DMS79 (cell line): ENCODE data around the gene DZIP1.

Experiments
- DNase-seq: peaks from one replicate; lab custom pipeline; 2025; lab: John Stamatoyannopoulos, UW

The DZIP1 gene

GRCh38 chr13:95642999-95643398 lies 1.5 kb downstream of the DZIP1 start:
- DNase-seq, result no peak

- peak; percentile 33 for DNase-seq
Observed at GRCh38 chr13:95642028-95642621, 2.4 kb downstream of the DZIP1 start.

- DNase-seq, result peak; percentile 80
Observed at GRCh38 chr13:95641291-95642027, 3.0 kb downstream of the DZIP1 start.

- no peak for DNase-seq
Observed at GRCh38 chr13:95636853-95637252, 7.7 kb downstream of the DZIP1 start.

- no peak for DNase-seq
Observed at GRCh38 chr13:95630593-95630992, 13.9 kb downstream of the DZIP1 start.

GRCh38 chr13:95629071-95629470 lies 15.4 kb downstream of the DZIP1 start:
- no peak for DNase-seq

GRCh38 chr13:95628488-95628887 lies 16.0 kb downstream of the DZIP1 start:
- DNase-seq, result no peak

GRCh38 chr13:95627590-95627989 lies 16.9 kb downstream of the DZIP1 start:
- no peak for DNase-seq

GRCh38 chr13:95626768-95627167 lies 17.7 kb downstream of the DZIP1 start:
- no peak for DNase-seq

- peak; percentile 23 for DNase-seq
Observed at GRCh38 chr13:95624020-95624419, 20.5 kb downstream of the DZIP1 start.

- DNase-seq, result no peak
Observed at GRCh38 chr13:95623141-95623540, 21.4 kb downstream of the DZIP1 start.

- no peak for DNase-seq
Observed at GRCh38 chr13:95620825-95621498, 23.5 kb downstream of the DZIP1 start.

- DNase-seq, result no peak
Observed at GRCh38 chr13:95620030-95620824, 24.3 kb downstream of the DZIP1 start.

GRCh38 chr13:95615539-95615938 lies 29.0 kb downstream of the DZIP1 start:
- DNase-seq, result no peak

GRCh38 chr13:95614641-95615245 lies 29.8 kb downstream of the DZIP1 start:
- no peak for DNase-seq

GRCh38 chr13:95608640-95609323 lies 35.7 kb downstream of the DZIP1 start:
- DNase-seq, result no peak

- no peak for DNase-seq
Observed at GRCh38 chr13:95607366-95607765, 37.1 kb downstream of the DZIP1 start.

- no peak for DNase-seq
Observed at GRCh38 chr13:95605448-95606125, 38.9 kb downstream of the DZIP1 start.

GRCh38 chr13:95604556-95604915 lies 40.0 kb downstream of the DZIP1 start:
- no peak for DNase-seq

- DNase-seq, result no peak
Observed at GRCh38 chr13:95603887-95604555, 40.5 kb downstream of the DZIP1 start.
